HFFc6 (cell line): ENCODE data around the gene PDIA5. TPM values are rescaled to one million over a fixed set of nuclear protein-coding genes. Genes with fewer than 3 reads are reported as not detected.

ENCODE experiments used
- DNase-seq: peaks from one replicate; pipeline ENCODE4 v3.0.0-alpha.2; 2018
- H3K27ac Mint-ChIP-seq: 2 replicates; pipeline ENCODE4 v1.8.0; 2020; ENCODE audit warnings: mild to moderate bottlenecking, mixed read lengths
- H3K27me3 Mint-ChIP-seq: 2 replicates; pipeline ENCODE4 v1.8.0; 2021; ENCODE audit warnings: mild to moderate bottlenecking, moderate library complexity, mixed read lengths; ENCODE audit not compliant: insufficient read depth
- H3K36me3 Mint-ChIP-seq: 2 replicates; pipeline ENCODE4 v1.8.0; 2021; ENCODE audit warnings: low read depth, mixed read lengths
- H3K4me1 Mint-ChIP-seq: 2 replicates; pipeline ENCODE4 v1.8.0; 2020; ENCODE audit warnings: low read depth, mixed read lengths
- H3K4me3 Mint-ChIP-seq: 2 replicates; pipeline ENCODE4 v1.8.0; 2020; ENCODE audit warnings: mild to moderate bottlenecking, moderate library complexity, mixed read lengths
- H3K9me3 Mint-ChIP-seq: 2 replicates; pipeline ENCODE4 v1.8.0; 2020; ENCODE audit warnings: mild to moderate bottlenecking, mixed read lengths
- CTCF ChIP-seq: fragments of 200-600 bp; sonication (generic); IDR thresholded peaks from 2 replicates; pipeline ENCODE4 v1.5.0; 2021; ENCODE audit warnings: antibody characterized with exemption, mild to moderate bottlenecking
- total RNA-seq, 6 experiments: library from RNA; stranded (reverse); fragmentation: NEBNext Ultra II Directional; extraction: Animal tissue kit (Norgen Biotek cat#: 25700); gene quantifications; 2 replicates in 1 of 6; 3 replicates in 5 of 6; pipeline ENCODE4 v1.2.3, GENCODE V29; 2021

PDIA5 gene
- total RNA-seq, 6 experiments from 2014 or later: 30.7 to 49.0 (median 38.1) TPM

GRCh38 chr3:123186695-123187094 lies 119.9 kb downstream of the PDIA5 start:
- peaks cover 15% of the 10 kb centered on the region for H3K4me1 Mint-ChIP-seq
- DNase-seq: no peak
- no peak overlapping the region for H3K27ac Mint-ChIP-seq
- peaks cover 2% of the 10 kb centered on the region for H3K27me3 Mint-ChIP-seq
- no peaks in the 10 kb centered on the region for H3K9me3 Mint-ChIP-seq
- H3K36me3 Mint-ChIP-seq: no peaks in the 10 kb centered on the region
- no peak for TF ChIP-seq CTCF
- no peak overlapping the region for H3K4me3 Mint-ChIP-seq

GRCh38 chr3:123188058-123188457 lies 121.2 kb downstream of the PDIA5 start:
- Mint-ChIP-seq H3K27me3 (peaks cover 2% of the 10 kb centered on the region), H3K4me1 (peaks cover 15% of the 10 kb centered on the region), H3K9me3 (no peaks in the 10 kb centered on the region), H3K4me3 (no peak overlapping the region), H3K27ac (no peak overlapping the region), H3K36me3 (no peaks in the 10 kb centered on the region)
- no peak for DNase-seq
- no peak for TF ChIP-seq CTCF

- Mint-ChIP-seq H3K4me1 (no peaks in the 10 kb centered on the region), H3K36me3 (no peaks in the 10 kb centered on the region), H3K27ac (no peak overlapping the region), H3K27me3 (no peaks in the 10 kb centered on the region; the same call in 1 of the 2 replicates), H3K9me3 (peaks cover 3% of the 10 kb centered on the region; the same call in 1 of the 2 replicates), H3K4me3 (no peak overlapping the region)
- no peak for TF ChIP-seq CTCF
- DNase-seq: no peak
Observed at GRCh38 chr3:123193448-123194101, 126.8 kb downstream of the PDIA5 start.

GRCh38 chr3:123194552-123194951 lies 127.7 kb downstream of the PDIA5 start:
- Mint-ChIP-seq H3K36me3 (no peaks in the 10 kb centered on the region), H3K27ac (no peak overlapping the region), H3K4me3 (no peak overlapping the region), H3K9me3 (peaks cover 3% of the 10 kb centered on the region; the same call in 1 of the 2 replicates), H3K27me3 (no peaks in the 10 kb centered on the region; the same call in 1 of the 2 replicates), H3K4me1 (no peaks in the 10 kb centered on the region)
- peak; percentile 57 for TF ChIP-seq CTCF
- DNase-seq: no peak

- Mint-ChIP-seq H3K36me3 (no peaks in the 10 kb centered on the region), H3K27ac (no peak overlapping the region), H3K27me3 (no peaks in the 10 kb centered on the region; the same call in 1 of the 2 replicates), H3K4me1 (peaks cover 7% of the 10 kb centered on the region), H3K4me3 (no peak overlapping the region), H3K9me3 (peaks cover 3% of the 10 kb centered on the region; the same call in 1 of the 2 replicates)
- TF ChIP-seq CTCF: no peak
- no peak for DNase-seq
Observed at GRCh38 chr3:123198372-123198771, 131.5 kb downstream of the PDIA5 start.
